DMS114 treated with DMSO at 0.1 percent for 48 hours (cell line): Measurements from ENCODE around the gene TTYH1.
"Not testable (repeated sequence)": the region's sequence is repeated elsewhere in the genome, so short reads cannot be mapped to it uniquely, and the experiment has no call there.

Experiments used
- DNase-seq: peaks from one replicate; lab custom pipeline; 2025; ENCODE audit not compliant: unreplicated experiment; lab: John Stamatoyannopoulos, UW

Gene TTYH1

DNA sequence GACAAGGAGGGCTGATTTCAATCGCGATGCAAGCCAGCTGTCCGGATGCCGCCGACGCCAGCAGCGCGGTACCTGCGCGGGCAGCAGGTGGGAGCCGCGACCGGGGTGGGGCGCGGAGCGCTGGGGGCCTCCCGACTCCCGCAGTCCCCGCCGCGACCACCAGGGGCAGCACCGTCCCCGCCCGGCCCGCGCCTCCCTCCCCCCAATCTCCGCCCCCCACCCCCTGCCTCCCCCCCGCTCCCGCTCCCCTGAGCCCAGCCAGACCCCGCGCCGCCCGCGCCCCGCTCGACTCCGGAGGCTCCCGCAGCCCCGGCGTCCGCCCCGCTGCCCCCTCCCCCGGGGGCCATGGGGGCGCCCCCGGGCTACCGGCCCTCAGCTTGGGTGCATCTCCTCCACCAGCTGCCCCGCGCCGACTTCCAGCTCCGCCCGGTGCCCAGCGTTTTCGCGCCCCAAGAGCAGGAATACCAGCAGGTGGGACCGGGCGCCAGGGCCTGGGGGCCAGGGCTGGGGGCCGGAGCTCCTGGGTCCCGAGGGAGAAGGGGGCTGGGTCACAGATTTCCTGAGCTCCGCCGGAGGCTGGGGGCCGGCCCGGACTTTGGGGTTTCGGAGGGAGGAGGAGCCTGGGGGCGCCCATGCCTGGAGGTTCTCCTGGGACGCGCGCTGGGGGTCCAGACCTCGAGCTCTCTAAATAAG lies at the start of gene TTYH1:
TSS of gene TTYH1 (plus strand) at position 257 of the 693 bp plus-strand sequence. CDS start at position 346, 89 bp downstream.
- no peak for DNase-seq

DNA sequence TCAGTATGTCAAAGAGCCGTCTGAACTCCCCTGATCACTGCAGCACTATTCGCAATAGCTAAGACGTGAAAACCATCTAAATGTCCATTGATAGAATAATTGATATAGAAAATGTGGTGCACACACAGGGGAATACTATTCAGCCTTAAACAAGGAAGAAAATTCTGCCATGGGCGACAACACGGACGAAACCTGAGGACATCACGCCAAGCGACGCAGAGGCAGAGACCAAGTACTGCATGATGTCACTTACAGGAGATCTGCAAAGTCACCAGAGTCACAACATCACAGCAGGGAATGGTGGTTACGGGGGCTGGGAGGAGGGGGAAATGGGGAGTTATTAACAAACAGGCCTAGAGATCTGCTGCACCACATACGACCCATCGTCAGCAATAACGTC lies 49.5 kb upstream of the TTYH1 start:
- not testable (repeated sequence) for DNase-seq

DNA sequence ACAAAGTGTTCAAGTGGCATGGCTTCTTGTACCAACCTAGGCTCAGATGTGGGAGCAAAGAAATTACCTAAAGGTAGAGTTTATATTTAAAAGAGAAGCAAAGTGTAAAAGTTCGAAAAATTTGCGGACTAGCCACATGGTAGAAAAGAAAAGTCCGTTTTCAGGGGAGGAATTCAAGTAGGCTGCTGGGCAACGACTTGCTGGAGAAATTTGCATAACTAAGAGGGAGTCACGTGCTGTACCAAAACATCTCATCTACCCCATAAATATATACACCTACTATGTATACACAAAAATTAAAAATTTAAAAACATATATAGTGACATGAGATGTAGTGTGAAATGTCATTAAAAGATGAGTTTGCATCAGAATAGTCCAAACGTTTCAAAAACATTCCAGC lies 48.5 kb upstream of the TTYH1 start:
- DNase-seq, result no peak

DNA sequence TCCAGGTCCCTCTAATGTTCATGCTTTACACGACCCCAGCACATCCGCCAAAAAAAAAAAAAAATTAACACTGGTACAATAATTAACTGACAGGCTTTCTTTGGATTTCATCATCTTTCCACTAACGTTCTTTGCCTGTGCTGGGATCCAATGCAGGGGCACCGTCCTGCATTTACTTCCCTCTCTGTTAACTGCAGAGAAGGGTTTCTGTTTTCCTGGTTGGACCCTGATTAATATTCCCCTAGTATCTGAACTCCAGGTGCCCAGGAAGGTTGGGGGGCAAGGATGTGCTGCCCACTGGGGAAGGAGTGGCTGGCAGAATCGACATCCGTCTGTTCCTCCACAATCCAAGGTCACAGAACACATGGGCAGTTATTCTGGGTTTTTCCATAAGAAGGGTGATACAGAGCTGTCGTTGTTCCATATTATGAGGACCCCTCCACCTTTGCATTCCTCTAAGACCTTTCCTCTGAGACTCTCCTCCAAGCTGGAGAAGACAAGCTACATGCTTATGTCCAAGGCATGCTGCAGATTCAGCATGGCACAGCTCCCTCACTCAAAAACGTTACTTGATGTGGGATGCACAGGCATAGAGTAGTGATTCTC lies 46.1 kb upstream of the TTYH1 start:
- DNase-seq, result no peak

DNA sequence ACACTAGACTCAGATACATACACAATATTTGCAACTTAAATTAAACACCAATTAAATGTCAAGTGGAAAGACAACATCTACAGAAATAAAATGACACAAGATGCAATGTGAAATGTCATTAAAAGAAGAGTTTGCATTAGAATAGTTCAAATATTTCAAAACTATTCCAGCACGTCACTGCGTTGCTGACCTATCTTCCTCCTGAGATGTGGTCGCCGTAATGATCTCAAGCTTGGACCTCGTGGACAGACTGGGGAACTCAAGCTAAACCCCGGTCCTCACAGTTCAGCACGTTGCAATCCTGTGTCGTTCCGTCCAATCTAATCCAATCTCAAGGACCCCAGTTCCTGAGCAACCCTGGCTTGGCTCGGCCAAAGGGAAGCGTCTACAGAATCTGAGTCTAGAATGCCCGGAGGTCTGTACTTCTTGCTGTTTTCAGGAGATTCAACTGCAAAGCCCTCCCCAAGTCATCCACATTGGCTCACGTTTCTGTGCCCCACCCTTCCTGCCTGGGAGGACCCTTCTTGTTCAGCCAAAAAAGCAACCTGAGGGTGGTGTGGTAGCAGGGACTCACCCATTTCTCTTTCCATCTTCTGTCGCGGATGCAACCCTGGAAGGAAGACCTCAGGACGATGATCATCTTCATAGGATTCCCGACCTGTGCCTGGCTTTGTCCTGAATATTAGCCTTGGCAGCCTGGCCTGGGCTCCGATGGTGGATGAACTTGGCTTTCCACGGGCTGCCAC lies 45.4 kb upstream of the TTYH1 start:
- not testable (repeated sequence) for DNase-seq

DNA sequence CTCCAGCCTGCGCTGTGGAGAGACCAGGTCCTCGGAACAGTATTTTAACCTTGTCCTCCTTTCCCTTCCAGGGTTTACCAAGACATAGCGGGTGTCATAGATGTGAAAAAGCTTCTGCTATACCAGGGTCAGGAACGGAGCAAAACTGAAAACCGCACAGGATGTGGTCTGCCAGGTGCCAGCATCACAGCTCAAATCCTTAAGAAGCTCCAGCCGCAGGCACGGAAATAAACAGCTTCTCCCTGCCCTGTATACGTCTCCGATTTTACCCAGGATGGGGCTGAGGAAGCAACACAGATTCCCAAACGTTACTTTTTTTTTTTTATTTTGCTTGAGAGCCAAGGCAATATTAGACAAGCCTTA lies 44.8 kb upstream of the TTYH1 start:
- DNase-seq, result not testable (repeated sequence)

DNA sequence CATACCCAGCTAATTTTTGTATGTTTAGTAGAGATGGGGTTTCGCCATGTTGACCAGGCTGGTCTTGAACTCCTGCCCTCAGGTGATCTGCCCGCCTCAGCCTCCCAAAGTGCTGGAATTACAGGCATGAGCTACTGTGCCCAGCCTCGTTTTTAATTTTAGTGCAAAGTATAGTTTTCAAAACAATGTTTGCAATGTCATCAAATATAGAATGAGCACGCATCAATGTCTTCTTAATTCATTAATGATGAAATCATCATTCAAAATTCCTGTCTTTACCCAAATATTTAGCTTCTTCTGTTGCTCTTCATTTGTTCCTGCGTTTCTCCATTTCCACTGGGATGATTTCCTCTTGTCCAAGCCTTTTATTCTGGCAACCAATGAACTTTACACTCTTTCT lies 43.8 kb upstream of the TTYH1 start:
- DNase-seq, result not testable (repeated sequence)

DNA sequence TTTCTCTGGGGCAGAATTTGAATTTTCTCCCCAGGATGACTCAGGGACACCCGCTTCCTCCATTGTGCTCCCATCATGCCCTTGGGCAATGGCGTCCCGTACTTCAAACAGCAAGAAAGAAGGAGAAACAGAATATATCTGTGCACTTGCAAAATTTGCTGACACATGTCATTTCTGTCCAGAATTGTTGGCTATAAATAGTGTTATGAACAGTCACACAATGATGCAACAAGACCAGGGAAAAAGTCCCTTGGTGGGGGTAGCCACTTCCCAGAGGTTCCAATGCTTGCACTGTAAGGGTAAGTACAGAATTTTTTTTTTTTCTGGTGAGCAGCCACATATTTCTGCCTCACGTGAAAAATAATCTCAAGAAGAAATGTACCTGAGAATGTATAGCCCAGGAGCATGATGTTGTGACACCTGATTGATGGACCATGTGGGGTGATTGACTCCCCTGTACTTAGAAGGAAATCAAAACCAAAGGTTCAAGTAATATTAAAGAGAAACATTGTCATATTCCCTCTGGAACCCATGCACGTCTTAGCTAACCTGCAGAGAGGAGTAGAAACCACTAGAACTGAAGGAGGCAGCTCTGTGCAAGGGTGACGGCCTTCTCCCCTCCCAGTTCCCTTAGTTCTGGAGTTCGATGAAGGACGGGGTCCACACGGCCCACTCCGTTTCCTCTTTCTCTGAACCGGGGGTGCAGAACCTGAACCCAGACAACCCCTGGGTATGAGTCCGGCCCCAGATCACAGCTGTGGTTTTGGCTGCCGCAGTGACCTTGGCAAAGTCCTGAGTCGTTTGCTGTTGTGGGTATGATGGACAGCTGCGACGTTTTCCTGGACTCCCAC lies 41.3 kb upstream of the TTYH1 start:
- no peak for DNase-seq

DNA sequence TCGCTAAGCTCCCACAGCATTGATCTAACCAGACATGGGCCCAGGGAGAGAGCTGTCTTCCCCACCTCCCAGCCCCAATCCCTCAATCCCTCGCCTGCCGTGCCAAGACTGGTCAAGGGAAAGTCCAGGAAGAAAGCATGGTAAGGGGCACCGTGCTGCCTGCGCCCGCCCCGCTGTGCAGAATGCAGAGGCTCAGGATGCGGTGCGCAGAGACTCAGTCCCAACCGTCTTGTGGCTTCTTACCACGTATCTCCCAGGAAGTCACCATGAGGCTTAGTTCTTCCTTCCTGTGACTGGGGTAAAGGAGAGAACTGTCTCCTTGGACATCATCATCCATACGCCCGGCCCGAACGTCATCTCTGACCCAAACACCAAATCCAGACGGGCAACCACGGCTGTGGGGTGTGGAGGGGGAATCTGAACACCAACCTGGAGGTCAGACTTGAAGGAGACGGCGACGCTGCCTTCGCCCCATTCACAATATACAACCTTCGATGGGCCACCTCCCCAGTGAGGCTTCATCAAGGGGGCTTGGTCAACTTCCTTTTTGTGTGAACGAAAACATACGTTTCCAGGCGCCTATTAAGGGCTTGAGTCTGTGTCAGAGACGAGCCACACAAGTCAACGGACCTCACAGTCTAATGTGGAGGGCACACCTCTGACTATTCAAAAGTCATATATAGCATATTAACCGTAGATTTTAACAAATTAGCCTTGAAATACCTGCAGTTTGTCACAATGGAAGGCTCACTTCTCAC lies 39.9 kb upstream of the TTYH1 start:
- not testable (repeated sequence) for DNase-seq

DNA sequence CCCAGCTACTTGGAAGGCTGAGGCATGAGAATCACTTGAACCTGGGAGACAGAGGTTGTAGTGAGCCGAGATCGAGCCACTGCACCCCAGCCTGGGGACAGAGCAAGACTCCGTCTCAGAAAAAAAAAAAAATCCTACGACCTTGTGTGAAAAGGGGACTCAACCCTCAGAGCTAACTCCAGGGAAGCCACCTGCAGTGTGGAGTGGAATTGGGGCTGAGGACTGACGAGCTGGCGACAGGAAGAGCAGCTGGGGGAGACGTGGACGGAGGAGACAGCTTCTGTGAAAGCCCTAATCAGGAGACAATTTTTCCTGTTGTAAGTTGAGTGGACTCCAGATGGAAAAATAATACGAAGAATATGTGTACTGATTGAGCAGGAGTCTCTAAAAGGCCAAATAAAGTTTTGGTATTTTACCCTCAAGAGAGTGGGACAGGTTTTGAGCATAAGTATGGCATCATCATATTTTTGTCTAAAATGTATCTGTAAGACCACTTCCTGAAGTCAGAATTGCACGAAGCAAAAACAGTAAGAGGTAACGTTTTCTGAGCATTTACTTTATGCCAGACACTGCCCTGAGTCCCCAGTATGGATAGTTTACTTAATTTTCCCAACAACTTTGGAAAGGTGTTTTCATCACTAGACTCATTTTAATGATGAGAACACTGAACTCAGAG lies 38.5 kb upstream of the TTYH1 start:
- DNase-seq, result no peak

DNA sequence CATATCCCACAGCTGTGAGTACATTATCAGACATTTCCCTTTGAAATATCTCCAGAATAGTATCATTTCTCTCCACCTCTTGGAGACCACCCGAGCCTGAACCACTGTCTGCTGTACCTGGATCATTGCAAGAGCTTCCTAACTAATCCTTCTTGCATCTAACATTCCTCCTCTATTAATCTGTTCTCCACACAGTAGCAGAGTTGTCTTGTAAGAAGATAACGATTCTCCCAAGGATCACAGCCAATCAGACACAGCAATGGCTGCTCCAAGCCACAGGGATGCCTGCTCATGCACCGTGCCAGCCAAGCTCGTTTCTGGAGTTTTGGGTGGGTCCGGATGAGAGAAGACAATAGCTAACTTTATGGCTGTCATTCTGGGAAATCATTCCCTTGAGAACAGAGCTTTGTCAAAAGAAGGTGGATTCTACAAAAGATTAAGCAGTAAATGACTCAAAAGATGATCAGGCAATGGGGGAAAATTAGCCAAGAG lies 36.0 kb upstream of the TTYH1 start:
- DNase-seq, result no peak

DNA sequence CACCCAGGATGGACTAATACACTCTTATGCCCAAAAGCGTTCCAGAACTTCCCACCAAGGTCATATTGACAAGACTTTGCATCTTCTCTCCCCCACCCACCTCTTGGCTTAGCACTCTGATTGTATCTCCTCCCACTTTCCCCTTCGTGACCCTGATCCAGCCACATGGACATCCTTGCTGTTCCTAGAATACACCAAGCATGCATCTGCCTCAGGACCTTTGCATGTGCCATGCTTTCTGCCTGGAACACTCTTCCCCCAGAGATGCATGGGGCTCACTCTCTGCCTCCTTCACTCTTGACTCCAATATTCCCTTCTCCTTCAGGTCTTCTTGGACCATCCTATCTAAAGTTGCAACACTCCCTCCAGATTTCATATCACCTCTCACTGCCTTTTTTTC lies 34.4 kb upstream of the TTYH1 start:
- DNase-seq, result no peak

DNA sequence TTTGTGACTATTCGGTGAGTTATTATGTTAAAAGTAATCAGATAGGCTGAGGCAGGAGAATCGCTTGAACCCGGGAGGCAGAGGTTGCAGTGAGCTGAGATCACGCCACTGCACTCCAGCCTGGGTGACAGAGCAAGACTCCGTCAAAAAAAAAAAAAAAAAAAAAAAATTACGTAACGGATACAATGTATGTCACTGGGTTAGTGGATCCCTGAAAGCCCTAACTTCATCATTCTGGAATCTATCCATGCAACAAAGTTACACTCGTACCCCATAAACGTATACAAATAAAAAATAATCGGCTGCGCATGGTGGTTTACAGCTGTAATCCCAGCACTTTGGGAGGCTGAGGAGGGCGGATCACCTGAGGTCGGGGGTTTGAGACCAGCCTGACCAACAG lies 33.2 kb upstream of the TTYH1 start:
- DNase-seq, result not testable (repeated sequence)

DNA sequence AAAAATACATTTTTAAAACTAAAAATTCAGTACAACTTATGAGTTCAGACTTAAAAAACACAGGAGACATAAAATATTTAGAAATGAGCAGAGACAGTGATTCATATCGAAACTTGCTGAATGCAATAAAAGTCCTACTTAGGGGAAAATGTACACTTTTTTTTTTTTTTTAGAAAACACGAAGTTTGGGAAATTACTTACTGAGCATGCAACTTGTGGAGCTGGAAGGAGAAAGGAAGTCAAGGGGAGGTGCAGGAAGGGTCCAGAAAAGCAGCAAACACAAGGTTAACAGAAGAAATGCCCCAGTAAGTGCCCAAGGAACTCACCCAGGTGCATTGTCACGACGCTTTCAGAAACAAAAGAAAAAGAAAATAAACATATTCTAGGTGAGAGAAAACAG lies 31.9 kb upstream of the TTYH1 start:
- DNase-seq, result no peak

DNA sequence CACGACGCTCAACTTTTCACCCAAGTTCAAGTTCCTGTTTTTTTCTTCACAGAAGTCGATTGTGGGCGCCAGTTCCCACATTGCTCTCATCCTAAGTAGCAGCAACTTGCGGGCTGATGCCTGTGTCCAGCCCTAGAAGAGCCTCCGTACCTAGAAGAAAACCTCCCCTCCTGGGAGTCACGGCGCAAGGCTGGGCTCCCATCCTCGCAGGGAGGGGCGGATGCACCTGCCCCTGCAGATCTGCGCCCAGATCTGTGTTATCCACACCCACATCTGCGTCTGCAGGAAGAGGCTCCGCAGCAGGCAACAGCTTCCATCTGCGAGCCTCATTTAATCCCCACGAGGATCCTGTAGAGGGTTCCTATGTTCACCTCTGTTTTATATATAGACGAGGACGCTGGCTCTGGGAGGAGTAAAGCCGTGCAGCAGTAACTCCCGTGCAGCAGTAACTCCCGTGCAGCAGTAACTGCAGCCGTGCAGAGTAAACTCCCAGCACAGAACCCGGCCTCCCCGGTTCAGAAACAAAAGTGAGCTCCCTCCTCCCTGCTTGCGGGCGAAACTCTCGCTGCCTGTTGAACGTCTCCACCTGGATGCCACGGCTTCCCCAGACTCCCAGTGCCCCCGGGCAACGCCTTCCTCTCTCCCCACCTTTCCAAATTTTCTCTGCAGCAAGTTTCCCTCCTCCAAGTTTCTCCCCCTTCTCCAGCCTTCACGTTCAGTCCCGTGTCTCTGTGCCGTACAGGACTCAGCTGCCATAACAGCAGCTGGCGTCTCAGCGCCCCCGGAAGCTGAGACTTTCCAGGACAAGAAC lies 27.1 kb upstream of the TTYH1 start:
- DNase-seq, result no peak

DNA sequence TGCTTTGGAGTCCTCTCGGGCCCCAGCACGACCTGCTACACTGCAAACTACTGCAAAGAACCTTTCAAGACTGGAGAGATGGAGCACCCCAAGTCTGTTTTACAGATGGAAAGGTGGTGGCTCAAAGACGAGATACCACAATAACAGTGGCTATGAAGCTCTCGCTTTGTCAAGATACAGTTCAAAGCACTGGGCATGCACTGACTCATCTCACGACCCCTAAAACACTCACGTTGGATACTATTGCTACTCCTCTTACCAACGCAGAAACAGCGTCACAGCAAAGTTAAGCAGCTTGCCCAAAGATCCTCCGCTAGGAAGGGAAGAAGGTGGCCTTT lies 26.5 kb upstream of the TTYH1 start:
- no peak for DNase-seq

DNA sequence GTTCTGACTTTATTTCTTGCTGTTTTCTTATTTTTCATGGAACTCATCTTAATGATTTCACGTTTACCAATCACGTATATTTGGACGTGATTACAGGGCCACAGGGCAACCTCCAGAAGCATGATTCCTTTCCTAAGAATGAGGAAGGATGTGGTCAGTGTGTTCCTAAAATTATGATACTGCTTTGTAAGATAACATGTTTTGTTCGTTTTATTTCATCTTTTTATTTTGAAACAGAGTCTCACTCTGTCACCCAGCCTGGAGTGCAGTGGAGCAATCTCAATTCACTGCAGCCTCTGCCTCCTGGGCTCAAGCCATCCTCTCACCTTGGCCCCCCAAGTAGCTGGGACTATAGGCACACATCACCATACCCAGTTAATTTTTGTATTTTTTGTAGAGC lies 25.7 kb upstream of the TTYH1 start:
- no peak for DNase-seq

DNA sequence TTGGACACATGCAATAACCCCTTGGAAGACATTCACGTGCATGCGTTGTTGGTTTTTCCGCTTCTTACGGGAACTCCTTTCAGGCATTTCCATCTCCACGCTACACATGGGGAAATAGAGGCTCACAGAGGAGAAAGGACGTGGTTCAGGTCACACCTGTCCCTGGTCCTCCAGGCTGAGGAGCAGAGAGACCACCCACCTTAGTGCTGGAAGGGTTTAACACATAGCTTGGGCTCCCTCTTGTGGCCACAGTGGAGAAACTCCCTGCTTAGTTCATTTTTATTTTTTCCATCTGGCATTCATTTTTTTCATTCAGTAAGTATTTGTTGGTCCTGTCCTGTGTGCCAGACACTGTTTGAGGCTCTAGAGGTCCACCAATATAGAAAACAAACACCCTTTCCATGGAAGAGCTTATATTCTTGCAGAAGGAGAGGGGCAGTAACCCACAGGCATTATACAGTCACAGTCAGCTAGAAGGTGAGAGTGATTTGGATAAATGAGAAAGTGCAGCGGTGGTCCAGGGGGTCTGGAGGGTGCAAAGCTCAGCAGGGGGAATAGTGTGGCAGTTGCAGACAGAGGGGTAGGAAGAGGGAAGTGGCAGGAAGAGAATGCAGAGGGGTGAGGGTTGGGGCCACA lies 24.2 kb upstream of the TTYH1 start:
- peak; percentile 72 for DNase-seq

DNA sequence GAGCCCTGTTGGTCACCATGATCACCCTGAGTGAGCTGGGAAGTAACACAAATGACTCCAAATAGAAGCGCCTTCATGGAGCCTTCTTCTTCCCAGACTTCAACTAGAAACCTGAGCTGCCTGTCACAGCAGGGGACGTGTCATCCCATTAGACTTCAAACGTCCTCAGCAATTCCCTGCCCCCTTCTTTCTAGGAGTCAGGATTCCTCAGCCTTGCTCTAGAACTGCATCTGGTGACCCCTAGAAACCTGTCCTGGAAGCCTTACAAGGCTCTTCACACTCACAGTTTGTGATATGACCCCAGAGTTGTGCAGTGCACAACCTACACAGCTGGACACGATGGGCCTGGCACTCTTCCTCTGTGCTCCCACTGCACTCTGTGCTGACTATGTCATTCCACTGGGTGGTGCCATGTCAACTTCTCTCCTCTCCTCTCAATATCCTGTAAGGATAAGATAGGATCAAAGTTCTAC lies 23.6 kb upstream of the TTYH1 start:
- DNase-seq, result peak; percentile 19
